AG04450 (cell line): ENCODE results near the gene HEPHL1. TPM values are rescaled to one million over a fixed set of nuclear protein-coding genes. Genes with fewer than 3 reads are reported as not detected.

ENCODE experiments used
- CTCF ChIA-PET: fragments of 300-600, 350-600 bp; formaldehyde crosslinking; extraction: SDS; loops from one replicate; lab custom pipeline; 2022; ENCODE audit warnings: antibody characterized with exemption, inconsistent platforms; lab: Charles Lee
- POLR2A ChIA-PET: fragments of 350-600 bp; formaldehyde crosslinking; extraction: SDS; loops from one replicate; lab custom pipeline; 2021; ENCODE audit warnings: antibody characterized with exemption, inconsistent platforms; lab: Yijun Ruan, JAX
- DNase-seq: peaks from one replicate; pipeline ENCODE4 v3.0.0-alpha.2; 2011; ENCODE audit warnings: low read depth, low spot score
- H3K27ac ChIP-seq: one replicate; pipeline ENCODE4 v1.5.1; 2012; ENCODE audit warnings: low read depth, low read length, control low read depth
- H3K27me3 ChIP-seq: one replicate; pipeline ENCODE4 v1.6.0; 2012; ENCODE audit warnings: low read length; ENCODE audit not compliant: control insufficient read depth, insufficient read depth
- H3K4me3 ChIP-seq: 2 replicates; pipeline ENCODE4 v1.5.1; 2011; ENCODE audit warnings: mild to moderate bottlenecking, low read depth, low read length, control low read depth
- H3K9me3 ChIP-seq: 2 replicates; pipeline ENCODE4 v1.5.1; 2012; ENCODE audit warnings: low read length; ENCODE audit not compliant: control insufficient read depth, insufficient read depth
- polyA plus RNA-seq: library from polyadenylated mRNA; depleted of rRNA; stranded (reverse); fragments of >200 nt; gene quantifications from 2 replicates; pipeline ENCODE4 v1.2.3, GENCODE V29; 2011
- TF ChIP-seq, protein P1 (sequence below): IDR thresholded peaks from 2 replicates; pipeline ENCODE4 v1.5.1; 2011; ENCODE audit warnings: low read depth, low read length, control low read depth, inconsistent platforms

Gene HEPHL1
- polyA plus RNA-seq, 1 experiment = 0.02 TPM

DNA sequence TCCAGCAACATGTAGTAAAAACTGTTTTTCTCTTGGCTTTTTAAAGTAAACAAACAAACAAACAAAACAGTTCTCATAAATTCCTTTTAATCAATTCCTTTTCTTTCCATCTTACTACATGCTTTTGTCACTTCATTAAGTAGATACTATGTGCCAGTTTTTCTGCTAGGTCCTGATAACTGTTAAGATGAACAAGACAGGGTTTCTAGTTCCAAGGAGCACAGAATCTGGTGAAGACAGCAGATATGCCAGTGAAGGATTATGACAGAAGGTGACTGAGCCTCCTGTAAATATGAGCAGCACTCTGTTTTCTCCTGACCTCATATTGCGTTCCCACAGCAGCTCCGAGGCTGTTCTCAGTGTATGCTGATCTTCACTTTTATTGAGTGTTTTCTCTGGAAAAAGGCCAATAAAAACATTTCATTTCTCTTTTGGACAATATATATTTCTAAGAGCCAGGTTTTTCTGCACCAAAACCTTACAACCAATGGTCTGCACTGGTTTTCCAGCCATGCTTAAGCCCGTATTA lies 45.8 kb downstream of the HEPHL1 start:
- TF ChIP-seq, protein P1, sequence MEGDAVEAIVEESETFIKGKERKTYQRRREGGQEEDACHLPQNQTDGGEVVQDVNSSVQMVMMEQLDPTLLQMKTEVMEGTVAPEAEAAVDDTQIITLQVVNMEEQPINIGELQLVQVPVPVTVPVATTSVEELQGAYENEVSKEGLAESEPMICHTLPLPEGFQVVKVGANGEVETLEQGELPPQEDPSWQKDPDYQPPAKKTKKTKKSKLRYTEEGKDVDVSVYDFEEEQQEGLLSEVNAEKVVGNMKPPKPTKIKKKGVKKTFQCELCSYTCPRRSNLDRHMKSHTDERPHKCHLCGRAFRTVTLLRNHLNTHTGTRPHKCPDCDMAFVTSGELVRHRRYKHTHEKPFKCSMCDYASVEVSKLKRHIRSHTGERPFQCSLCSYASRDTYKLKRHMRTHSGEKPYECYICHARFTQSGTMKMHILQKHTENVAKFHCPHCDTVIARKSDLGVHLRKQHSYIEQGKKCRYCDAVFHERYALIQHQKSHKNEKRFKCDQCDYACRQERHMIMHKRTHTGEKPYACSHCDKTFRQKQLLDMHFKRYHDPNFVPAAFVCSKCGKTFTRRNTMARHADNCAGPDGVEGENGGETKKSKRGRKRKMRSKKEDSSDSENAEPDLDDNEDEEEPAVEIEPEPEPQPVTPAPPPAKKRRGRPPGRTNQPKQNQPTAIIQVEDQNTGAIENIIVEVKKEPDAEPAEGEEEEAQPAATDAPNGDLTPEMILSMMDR = no peak
- DNase-seq = no peak

DNA sequence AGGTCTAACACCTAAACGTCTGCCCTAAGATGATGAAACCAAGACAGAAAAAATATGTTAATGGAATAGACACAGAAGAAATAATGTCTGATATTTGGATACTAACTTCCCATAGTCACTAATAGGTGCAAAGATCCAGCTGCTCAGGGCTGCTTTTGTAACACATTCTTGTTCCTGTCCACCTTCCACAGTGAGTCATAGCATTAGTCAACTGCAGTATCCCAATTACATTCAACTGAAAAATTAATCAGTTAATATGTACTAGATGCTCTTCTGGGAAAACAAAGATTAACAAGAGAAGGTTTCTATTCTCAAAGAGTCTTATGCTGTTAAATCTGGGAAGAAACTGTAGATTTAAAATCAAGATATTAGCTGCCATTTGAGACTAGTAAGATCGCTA lies 47.6 kb downstream of the HEPHL1 start:
- no peak for DNase-seq
- H3K4me3 ChIP-seq = no peak overlapping the region
- no peak overlapping the region for H3K27ac ChIP-seq
- H3K27me3 ChIP-seq = no peaks in the 10 kb centered on the region
- H3K9me3 ChIP-seq = no peaks in the 10 kb centered on the region
- TF ChIP-seq, protein P1 = no peak
- ChIA-PET POLR2A (no interaction called here), CTCF (no interaction called here)

More for the DNA sequence above, 45.8 kb downstream of the HEPHL1 start:
- ChIA-PET CTCF (no interaction called here), POLR2A (no interaction called here)
- Histone ChIP-seq H3K4me3 (no peak overlapping the region), H3K27me3 (no peaks in the 10 kb centered on the region), H3K9me3 (no peaks in the 10 kb centered on the region), H3K27ac (no peak overlapping the region)

DNA sequence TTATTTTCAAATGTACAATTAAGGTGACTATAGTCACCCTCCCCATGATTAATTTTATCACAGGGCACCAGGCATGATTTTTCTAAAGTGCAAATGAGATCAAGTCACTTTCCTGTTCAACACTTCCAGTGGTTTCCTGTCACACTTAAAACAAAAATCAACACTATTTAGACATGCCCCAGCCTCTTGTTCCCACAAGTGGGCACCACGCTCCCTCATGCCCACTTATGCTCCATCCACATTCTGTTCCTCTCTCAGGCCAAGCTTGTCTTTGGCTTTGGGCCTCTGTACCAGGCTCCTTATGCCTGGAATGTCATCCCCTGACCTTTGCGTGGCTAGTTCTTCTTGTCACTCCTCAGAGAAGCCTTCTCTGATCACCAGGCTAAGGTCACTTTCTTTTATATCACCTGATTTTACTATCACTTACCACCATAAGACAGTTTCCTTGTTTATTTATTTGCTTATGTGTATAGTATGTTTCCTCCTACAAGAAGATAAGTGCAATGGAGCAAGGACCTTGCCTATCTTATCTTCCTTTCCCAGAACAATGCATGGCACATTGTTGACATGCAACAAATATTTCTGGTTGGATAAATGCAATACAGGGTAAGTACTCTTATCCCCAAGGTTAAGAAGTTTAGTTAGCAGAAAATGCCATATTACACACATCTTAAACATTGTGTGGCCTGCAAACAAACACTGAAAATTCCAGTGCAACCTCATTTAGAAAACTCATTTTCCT lies 56.6 kb downstream of the HEPHL1 start:
- H3K27ac ChIP-seq = no peak overlapping the region
- H3K4me3 ChIP-seq = no peak overlapping the region
- TF ChIP-seq, protein P1 = no peak
- POLR2A ChIA-PET = no interaction called here
- CTCF ChIA-PET = no interaction called here
- H3K27me3 ChIP-seq = peaks cover 14% of the 10 kb centered on the region
- no peak for DNase-seq
- H3K9me3 ChIP-seq = no peaks in the 10 kb centered on the region

DNA sequence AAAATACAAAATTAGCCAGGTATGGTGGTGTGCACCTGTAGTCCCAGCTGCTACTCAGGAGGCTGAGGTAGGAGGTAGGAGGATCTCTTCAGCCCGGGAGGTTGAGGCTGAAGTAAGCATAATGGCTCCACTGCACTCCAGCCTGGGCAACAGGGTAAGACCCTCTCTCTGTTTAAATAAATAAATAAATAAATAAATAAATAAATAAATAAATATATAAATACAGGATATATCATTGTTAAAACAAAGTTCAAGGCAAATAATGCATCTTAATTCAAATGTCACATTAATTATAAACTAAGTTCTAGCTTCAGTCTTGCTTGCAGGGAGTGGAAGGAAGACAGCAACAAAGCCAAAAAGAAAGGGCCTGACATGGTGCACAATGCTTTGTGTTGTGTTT lies 63.0 kb downstream of the HEPHL1 start:
- Histone ChIP-seq H3K4me3 (no peak overlapping the region), H3K27me3 (peaks cover 13% of the 10 kb centered on the region), H3K9me3 (no peaks in the 10 kb centered on the region; the same call in 1 of the 2 replicates), H3K27ac (no peak overlapping the region)
- ChIA-PET POLR2A (no interaction called here), CTCF (no interaction called here)
- TF ChIP-seq, protein P1 = no peak
- DNase-seq = no peak

DNA sequence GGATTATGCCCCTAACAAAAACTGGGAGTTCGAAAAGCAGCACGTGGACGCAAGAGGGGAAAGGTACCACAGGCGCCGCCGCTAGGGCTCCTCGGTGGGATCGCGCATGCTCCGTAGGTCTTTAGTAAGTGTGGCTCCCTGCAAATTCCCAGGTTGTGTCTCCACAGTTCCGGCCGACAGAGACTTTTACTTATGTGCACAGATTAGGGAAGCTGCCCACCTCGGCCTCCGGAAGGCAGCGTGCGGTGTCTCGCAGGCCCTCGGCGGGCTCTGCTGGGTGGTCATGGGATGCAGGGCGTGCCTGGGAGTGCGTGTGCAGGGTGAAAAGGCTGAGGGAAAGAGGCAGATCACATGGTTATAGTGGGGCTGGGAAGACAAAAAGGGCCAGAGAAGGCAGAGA lies 67.8 kb downstream of the HEPHL1 start:
- H3K27me3 ChIP-seq = peaks cover 6% of the 10 kb centered on the region
- no peaks in the 10 kb centered on the region; the same call in 1 of the 2 replicates for H3K9me3 ChIP-seq
- ChIA-PET CTCF (no interaction called here), POLR2A (no interaction called here)
- no peak overlapping the region for H3K4me3 ChIP-seq
- no peak overlapping the region for H3K27ac ChIP-seq
- no peak for DNase-seq
- TF ChIP-seq, protein P1 = no peak
